ENCODE measurements around the gene SYCP2. TPM values are rescaled to one million over a fixed set of nuclear protein-coding genes. Genes with fewer than 3 reads are reported as not detected.

The SYCP2 gene
- total RNA-seq, 1 donor from 2014 or later: 0.88 TPM

DNA sequence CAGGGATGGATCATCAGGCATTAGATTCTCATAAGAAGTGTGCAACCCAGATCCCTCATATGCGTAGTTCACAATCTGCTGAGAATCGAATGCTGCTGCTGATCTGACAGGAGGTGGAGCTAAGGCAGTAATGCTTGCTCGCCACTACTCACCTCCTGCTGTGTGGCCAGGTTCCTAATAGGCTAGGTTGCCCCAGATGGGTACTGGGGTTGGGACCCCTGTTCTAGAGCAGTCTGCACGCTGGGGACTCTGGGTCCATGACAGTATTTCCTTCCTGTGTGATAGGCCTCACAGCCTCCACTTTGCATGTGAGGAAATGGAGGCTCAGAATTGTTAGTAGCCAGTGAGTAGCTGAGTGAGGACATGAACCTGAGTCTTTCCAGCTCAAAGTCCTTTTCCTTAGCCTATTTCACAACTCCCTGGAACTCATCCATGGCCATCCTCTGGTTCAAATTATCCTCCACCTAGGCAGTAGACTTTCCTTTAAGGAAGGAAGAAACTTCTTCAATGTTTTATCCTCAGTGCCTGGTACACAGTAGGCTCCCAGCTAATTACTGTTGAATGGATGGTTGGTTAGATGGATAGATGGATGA, 117.2 kb downstream of the SYCP2 start:
- no peak for TF ChIP-seq EZH2 (IDR thresholded peaks at IDR 0.05)
- TF ChIP-seq CTCF (IDR thresholded peaks at IDR 0.05): no peak
- no peak for TF ChIP-seq EZH2phosphoT487 (IDR thresholded peaks at IDR 0.05)
- Histone ChIP-seq H3K4me1 (no peaks in the 10 kb centered on the region), H3K79me2 (ENCODE audit: low read depth) (no peaks in the 10 kb centered on the region), H3K36me3 (no peaks in the 10 kb centered on the region), H3K27me3 (no peaks in the 10 kb centered on the region), H2AFZ (replicated peaks) (no peak overlapping the region), H3K4me2 (no peak overlapping the region), H3K9ac (no peak overlapping the region), H3K4me3 (no peak overlapping the region), H4K20me1 (ENCODE audit: low read depth) (no peaks in the 10 kb centered on the region), H3K27ac (no peak overlapping the region), H3K9me3 (ENCODE audit: low read depth) (no peaks in the 10 kb centered on the region), H3F3A (ENCODE audit: low read depth) (no peaks in the 10 kb centered on the region)
- Mint-ChIP-seq H3K9me3 (no peaks in the 10 kb centered on the region), H3K27ac (no peak overlapping the region), H3K4me3 (no peak overlapping the region), H3K27me3 (ENCODE audit: insufficient read depth, low read depth) (peaks cover 11% of the 10 kb centered on the region), H3K4me1 (peaks cover 8% of the 10 kb centered on the region), H3K36me3 (no peaks in the 10 kb centered on the region)
- no peak for DNase-seq (ENCODE audit: low spot score)

DNA sequence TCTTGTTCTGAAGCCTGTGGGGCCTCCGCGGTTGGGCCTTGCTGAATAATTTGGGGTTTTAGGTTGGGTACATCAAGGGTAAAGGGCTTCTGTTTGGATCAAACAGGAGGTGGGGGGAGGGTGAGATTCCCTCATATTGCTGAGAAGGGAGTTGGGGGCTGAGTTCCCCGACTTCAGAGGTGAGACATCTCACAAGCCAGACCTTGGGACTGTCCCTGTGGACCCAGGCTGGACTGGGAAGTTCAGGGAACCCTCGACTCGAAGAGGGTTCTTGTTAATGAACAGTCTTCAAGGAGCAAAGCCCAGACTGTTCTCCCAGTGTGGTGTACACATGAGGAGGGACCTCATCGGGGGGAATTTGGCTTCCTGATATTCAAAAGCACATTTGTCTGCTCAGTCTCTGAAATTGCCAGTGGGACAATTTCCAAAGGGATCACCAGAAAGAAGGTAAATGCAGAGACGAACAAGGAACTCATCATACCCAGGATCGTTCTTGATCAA, 118.5 kb downstream of the SYCP2 start:
- no peaks in the 10 kb centered on the region for H3K79me2 ChIP-seq (ENCODE audit: low read depth)
- H3K9me3 ChIP-seq (ENCODE audit: low read depth): no peaks in the 10 kb centered on the region
- no peak overlapping the region for H3K27ac ChIP-seq
- Mint-ChIP-seq H3K36me3 (no peaks in the 10 kb centered on the region), H3K4me1 (peaks cover 20% of the 10 kb centered on the region), H3K9me3 (no peaks in the 10 kb centered on the region), H3K27me3 (ENCODE audit: insufficient read depth, low read depth) (peaks cover 11% of the 10 kb centered on the region), H3K4me3 (no peak overlapping the region), H3K27ac (no peak overlapping the region)
- no peak for TF ChIP-seq EZH2 (IDR thresholded peaks at IDR 0.05)
- TF ChIP-seq CTCF (IDR thresholded peaks at IDR 0.05): no peak
- no peak for TF ChIP-seq EZH2phosphoT487 (IDR thresholded peaks at IDR 0.05)
- H2AFZ ChIP-seq (replicated peaks): no peak overlapping the region
- no peaks in the 10 kb centered on the region for H3K27me3 ChIP-seq
- DNase-seq (ENCODE audit: low spot score): no peak
- H4K20me1 ChIP-seq (ENCODE audit: low read depth): no peaks in the 10 kb centered on the region
- peaks cover 5% of the 10 kb centered on the region for H3F3A ChIP-seq (ENCODE audit: low read depth)
- H3K36me3 ChIP-seq: no peaks in the 10 kb centered on the region
- no peak overlapping the region for H3K4me2 ChIP-seq
- H3K4me1 ChIP-seq: peaks cover 11% of the 10 kb centered on the region
- no peak overlapping the region for H3K4me3 ChIP-seq
- H3K9ac ChIP-seq: no peak overlapping the region

DNA sequence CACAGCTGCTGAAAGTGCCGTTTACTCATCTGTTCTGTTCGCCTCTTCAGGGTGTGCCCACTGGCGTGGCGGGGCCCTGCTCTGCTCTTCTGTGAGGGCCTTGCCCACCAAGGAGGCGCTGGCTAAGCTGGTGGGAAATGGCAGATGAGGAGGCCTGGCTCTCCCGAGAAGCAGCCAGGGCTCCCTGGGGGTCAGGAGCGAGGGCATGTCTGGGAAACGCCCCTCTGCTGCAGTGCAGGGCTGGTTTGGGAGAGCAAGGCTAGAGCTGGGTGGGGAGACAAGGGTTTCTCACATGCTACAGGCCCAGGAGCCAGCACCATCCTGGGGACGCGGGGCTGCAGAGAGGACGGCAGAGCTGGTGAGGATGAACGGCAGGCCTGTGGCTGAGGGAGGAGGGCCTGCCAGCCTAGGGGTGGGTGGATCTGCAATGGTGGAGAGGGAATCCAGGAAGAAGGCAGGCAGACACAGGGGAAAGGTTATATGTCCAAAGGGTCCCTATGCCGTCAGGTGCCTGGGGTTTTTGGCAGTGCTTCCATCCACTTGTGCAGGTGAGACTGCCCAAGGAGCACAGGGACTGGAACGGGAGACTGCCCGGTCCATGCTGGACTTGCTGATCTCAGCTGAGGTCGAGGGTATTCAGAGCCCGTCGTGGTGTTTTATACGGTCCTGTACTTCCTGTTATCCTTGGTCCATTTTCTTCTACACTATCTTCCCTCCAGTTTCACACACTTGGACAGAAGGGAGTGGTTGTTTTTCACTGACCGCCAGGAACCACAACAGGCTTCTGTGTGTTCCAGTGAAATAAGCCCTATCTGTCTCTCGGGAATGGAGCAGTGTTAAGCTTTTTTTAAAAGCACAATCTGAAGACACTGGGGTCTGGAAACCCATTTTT, 119.2 kb downstream of the SYCP2 start:
- Histone ChIP-seq H3F3A (ENCODE audit: low read depth) (peaks cover 5% of the 10 kb centered on the region), H3K36me3 (no peaks in the 10 kb centered on the region), H3K4me1 (peaks cover 14% of the 10 kb centered on the region), H3K9me3 (ENCODE audit: low read depth) (no peaks in the 10 kb centered on the region), H4K20me1 (ENCODE audit: low read depth) (no peaks in the 10 kb centered on the region), H3K9ac (no peak overlapping the region), H3K4me2 (no peak overlapping the region), H3K27me3 (no peaks in the 10 kb centered on the region), H2AFZ (replicated peaks) (no peak overlapping the region), H3K79me2 (ENCODE audit: low read depth) (no peaks in the 10 kb centered on the region), H3K27ac (no peak overlapping the region), H3K4me3 (no peak overlapping the region)
- peaks cover 12% of the 10 kb centered on the region for H3K27me3 Mint-ChIP-seq (ENCODE audit: insufficient read depth, low read depth)
- peak overlapping the region; percentile 25 for H3K27ac Mint-ChIP-seq
- H3K4me1 Mint-ChIP-seq: peaks cover 23% of the 10 kb centered on the region
- no peaks in the 10 kb centered on the region for H3K36me3 Mint-ChIP-seq
- no peaks in the 10 kb centered on the region for H3K9me3 Mint-ChIP-seq
- DNase-seq (ENCODE audit: low spot score): no peak
- no peak overlapping the region for H3K4me3 Mint-ChIP-seq
- TF ChIP-seq EZH2phosphoT487 (IDR thresholded peaks at IDR 0.05) (no peak), CTCF (IDR thresholded peaks at IDR 0.05) (no peak), EZH2 (IDR thresholded peaks at IDR 0.05) (no peak)

Small RNA genes lying within 50 kb of the gene (small RNA-seq; reads per million reads assigned to genes)
- gene RNU7-141P: not detected

Other genes starting within 250 kb of the SYCP2 start
- gene PPP1R3D, start 6.7 kb upstream of the SYCP2 start, total RNA-seq (ENCODE audit: low replicate concordance): 0.28 and 0.30 TPM in 2 replicates
- gene FAM217B, start 6.8 kb upstream of the SYCP2 start, total RNA-seq (ENCODE audit: low replicate concordance): 4.5 and 5.8 TPM in 2 replicates
- 0.09 TPM in 1 of 2 replicates, not detected in the other for gene CDH26, start 24.8 kb upstream of the SYCP2 start, total RNA-seq (ENCODE audit: low replicate concordance)

Data from neural progenitor cell (in vitro differentiated cells).